HepG2 (cell line): ENCODE measurements around the gene THOP1. TPM values are rescaled to one million over a fixed set of nuclear protein-coding genes. Genes with fewer than 3 reads are reported as not detected.

Experiments used
- ADNP ChIP-seq: sonication (generic); formaldehyde crosslinking; IDR thresholded peaks from 2 replicates; pipeline ENCODE4 v1.4.0; 2020; ENCODE audit warnings: missing genetic modification reagents
- CAMTA2 ChIP-seq: sonication (generic); formaldehyde crosslinking; IDR thresholded peaks from 2 replicates; pipeline ENCODE4 v1.4.0; 2020; ENCODE audit warnings: mild to moderate bottlenecking, missing genetic modification reagents, borderline replicate concordance
- EP300 ChIP-seq, 3 experiments: sonication (generic) in 1 of 3; formaldehyde crosslinking in 1 of 3; IDR thresholded peaks; 2 replicates each; pipeline versions ENCODE4 v1.5.1 to v1.6.1; 2011 to 2020; ENCODE audit warnings: low read depth in 2 of 3, low read length in 2 of 3, borderline replicate concordance in 1 of 3, improper control_type of control experiment in 1 of 3, mild to moderate bottlenecking in 1 of 3, missing genetic modification reagents in 1 of 3, moderate library complexity in 1 of 3
- FLYWCH1 ChIP-seq: sonication (generic); formaldehyde crosslinking; IDR thresholded peaks from 2 replicates; pipeline ENCODE4 v1.8.1; 2023; ENCODE audit warnings: mild to moderate bottlenecking, missing genetic modification reagents
- GABPA ChIP-seq, 2 experiments: IDR thresholded peaks; 2 replicates each; pipeline ENCODE4 v1.6.1; 2011 to 2016; ENCODE audit warnings: low read depth in 2 of 2, low read length in 1 of 2, missing biosample characterization in 1 of 2, missing genetic modification characterization in 1 of 2
- GZF1 ChIP-seq: sonication (generic); formaldehyde crosslinking; IDR thresholded peaks from 2 replicates; pipeline ENCODE4 v1.5.1; 2020; ENCODE audit warnings: mild to moderate bottlenecking, missing genetic modification reagents
- KLF13 ChIP-seq: sonication (generic); formaldehyde crosslinking; IDR thresholded peaks from 2 replicates; pipeline ENCODE4 v1.4.0; 2020; ENCODE audit warnings: mild to moderate bottlenecking, missing genetic modification reagents
- NFE2 ChIP-seq: sonication (generic); formaldehyde crosslinking; IDR thresholded peaks from 2 replicates; pipeline ENCODE4 v1.4.0; 2020; ENCODE audit warnings: missing genetic modification reagents
- NFYB ChIP-seq: sonication (generic); formaldehyde crosslinking; IDR thresholded peaks from 2 replicates; pipeline ENCODE4 v1.4.0; 2020; ENCODE audit warnings: missing genetic modification reagents
- PRPF4 ChIP-seq: fragments of 200-400 bp; formaldehyde crosslinking; IDR thresholded peaks from 2 replicates; pipeline ENCODE4 v1.6.1; 2016; ENCODE audit warnings: low read length, low read depth; ENCODE audit not compliant: poor library complexity, severe bottlenecking
- SNRNP70 ChIP-seq: fragments of 200-400 bp; formaldehyde crosslinking; IDR thresholded peaks from 2 replicates; pipeline ENCODE4 v1.6.1; 2017; ENCODE audit warnings: mild to moderate bottlenecking, low read depth, low read length, moderate library complexity
- SP5 ChIP-seq: IDR thresholded peaks from 2 replicates; pipeline ENCODE4 v1.6.1; 2016; ENCODE audit warnings: low read depth, borderline replicate concordance
- ZBTB38 ChIP-seq: sonication (generic); formaldehyde crosslinking; IDR thresholded peaks from 2 replicates; pipeline ENCODE4 v1.5.1; 2020; ENCODE audit warnings: mild to moderate bottlenecking, missing genetic modification reagents
- ZNF251 ChIP-seq: sonication (generic); formaldehyde crosslinking; IDR thresholded peaks from 2 replicates; pipeline ENCODE4 v1.9.0; 2021; ENCODE audit warnings: mild to moderate bottlenecking, missing genetic modification reagents
- ZNF883 ChIP-seq: sonication (generic); formaldehyde crosslinking; IDR thresholded peaks from 2 replicates; pipeline ENCODE4 v1.5.1; 2020; ENCODE audit warnings: mild to moderate bottlenecking, missing genetic modification reagents; ENCODE audit errors: not compliant biosample characterization
- polyA plus RNA-seq, 8 experiments: library from polyadenylated mRNA; depleted of rRNA in 3 of 8; stranded (reverse) in 7 of 8; unstranded in 1 of 8; fragments of >200 nt; fragmentation: Illumina TruSeq in 4 of 8; extraction: Trizol in 4 of 8; gene quantifications; 2 replicates each; pipeline versions ENCODE4 v1.2.1 to v1.2.3, GENCODE V29; 2011 to 2016; ENCODE audit warnings: low read depth in 4 of 8, missing spikeins in 1 of 8, mixed read lengths in 1 of 8; ENCODE audit not compliant: insufficient read depth in 1 of 8
- total RNA-seq, 5 experiments: library from RNA; depleted of rRNA; stranded (reverse); fragments of >200 nt; fragmentation: Illumina TruSeq; extraction: Trizol; gene quantifications; 2 replicates each; pipeline ENCODE4 v1.2.3, GENCODE V29; 2016; ENCODE audit warnings: low read depth in 1 of 5
- TF ChIP-seq, protein P1 (sequence below): sonication (generic); formaldehyde crosslinking; IDR thresholded peaks from 2 replicates; pipeline ENCODE4 v1.9.0; 2021; ENCODE audit warnings: missing genetic modification reagents, borderline replicate concordance
- TF ChIP-seq, protein P2 (sequence below): sonication (generic); formaldehyde crosslinking; IDR thresholded peaks from 2 replicates; pipeline ENCODE4 v1.8.0; 2022; ENCODE audit warnings: mild to moderate bottlenecking, missing genetic modification reagents, moderate library complexity
- TF ChIP-seq, protein P3 (sequence below): sonication (generic); formaldehyde crosslinking; IDR thresholded peaks from 2 replicates; pipeline ENCODE4 v1.5.0; 2020; ENCODE audit warnings: missing genetic modification reagents
- TF ChIP-seq, protein P4 (sequence below): sonication (generic); formaldehyde crosslinking; IDR thresholded peaks from 2 replicates; pipeline ENCODE4 v1.5.0; 2020; ENCODE audit warnings: missing genetic modification reagents

THOP1 gene
- total and polyA plus RNA-seq, 2 of the 13 experiments (the other 11 are each of a cell fraction or from before 2014, with no cell fraction given) = 74.4 to 116 TPM

DNA sequence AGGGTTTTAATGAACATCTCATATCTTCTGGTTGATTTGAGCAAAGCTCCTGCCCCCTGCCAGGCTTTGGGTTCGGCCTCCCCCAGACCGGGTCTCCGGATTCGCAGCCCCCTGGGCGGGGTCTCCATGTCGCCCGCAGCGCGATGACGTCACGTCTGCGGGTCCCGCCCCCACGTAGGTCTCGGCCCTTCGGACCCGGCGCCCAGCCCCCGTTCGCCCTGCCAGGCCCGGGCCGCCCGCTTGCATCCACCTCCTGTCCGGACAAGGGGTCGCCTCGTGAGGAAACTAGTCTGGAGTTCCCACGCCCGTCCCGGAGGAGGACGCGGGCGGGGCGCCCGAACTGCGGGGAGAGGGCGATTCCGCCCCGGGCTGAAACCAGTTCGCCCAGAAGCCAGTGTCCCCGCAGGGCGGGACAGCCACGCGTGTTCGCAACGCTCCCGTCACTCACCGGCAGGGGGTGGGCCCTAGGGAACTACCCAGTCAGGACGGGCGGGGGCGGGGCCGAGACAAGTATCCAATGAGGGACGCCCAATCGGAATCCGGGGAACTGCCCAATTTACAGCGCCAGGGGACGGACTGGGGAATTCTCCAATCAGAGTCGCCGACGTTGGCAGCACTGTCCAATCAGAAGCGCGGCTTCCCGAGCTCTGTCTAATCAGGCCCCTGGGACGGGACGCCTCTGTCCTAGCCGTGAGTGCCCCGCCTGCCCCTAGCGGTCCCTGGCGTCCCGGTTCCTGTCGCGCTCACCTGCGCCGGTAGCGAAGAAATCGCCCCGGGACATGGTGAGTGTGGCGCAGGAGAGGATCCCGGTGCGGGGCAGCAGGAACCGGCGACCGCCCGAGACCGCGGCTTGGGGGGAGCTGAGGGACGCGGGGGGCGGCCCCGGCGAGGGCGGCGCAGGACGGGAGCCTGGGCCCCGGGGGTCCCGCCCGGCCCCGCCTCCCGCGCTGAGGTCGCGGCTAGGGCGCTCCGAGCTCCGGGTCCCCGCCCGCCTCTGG, 55.8 kb downstream of the THOP1 start, which contains the start of gene ZNF555 (continued):
- TF ChIP-seq KLF13 (no peak), NFE2 (no peak), ZNF883 (CRISPR knock-in tag) (peak; percentile 92), PRPF4 (no peak), ZBTB38 (CRISPR knock-in tag) (peak; percentile 11), ADNP (0 out of 2 replicates have a peak, but pooled peaks have one; percentile 37), GZF1 (peak; percentile 83; the same call in 1 of the 2 replicates), FLYWCH1 (CRISPR knock-in tag) (no peak), ZNF251 (no peak), GABPA (IDR thresholded peaks at IDR 0.05; ENCODE audit: low read depth, low read length) (no peak), GABPA (CRISPR knock-in tag; IDR thresholded peaks at IDR 0.05; ENCODE audit: low read depth) (peak; percentile 41; the same call in 1 of the 2 replicates), SNRNP70 (no peak), SP5 (CRISPR knock-in tag) (0 out of 2 replicates have a peak, but pooled peaks have one; percentile 25), NFYB (peak; percentile 95), CAMTA2 (0 out of 2 replicates have a peak, but pooled peaks have one; percentile 51), EP300 (IDR thresholded peaks at IDR 0.05; ENCODE audit: low read depth in 2 of 2, low read length in 2 of 2) (no peak), EP300 (CRISPR knock-in tag; IDR thresholded peaks at IDR 0.05; ENCODE audit: borderline replicate concordance) (0 out of 2 replicates have a peak, but pooled peaks have one; percentile 16)
- TF ChIP-seq, protein P1, sequence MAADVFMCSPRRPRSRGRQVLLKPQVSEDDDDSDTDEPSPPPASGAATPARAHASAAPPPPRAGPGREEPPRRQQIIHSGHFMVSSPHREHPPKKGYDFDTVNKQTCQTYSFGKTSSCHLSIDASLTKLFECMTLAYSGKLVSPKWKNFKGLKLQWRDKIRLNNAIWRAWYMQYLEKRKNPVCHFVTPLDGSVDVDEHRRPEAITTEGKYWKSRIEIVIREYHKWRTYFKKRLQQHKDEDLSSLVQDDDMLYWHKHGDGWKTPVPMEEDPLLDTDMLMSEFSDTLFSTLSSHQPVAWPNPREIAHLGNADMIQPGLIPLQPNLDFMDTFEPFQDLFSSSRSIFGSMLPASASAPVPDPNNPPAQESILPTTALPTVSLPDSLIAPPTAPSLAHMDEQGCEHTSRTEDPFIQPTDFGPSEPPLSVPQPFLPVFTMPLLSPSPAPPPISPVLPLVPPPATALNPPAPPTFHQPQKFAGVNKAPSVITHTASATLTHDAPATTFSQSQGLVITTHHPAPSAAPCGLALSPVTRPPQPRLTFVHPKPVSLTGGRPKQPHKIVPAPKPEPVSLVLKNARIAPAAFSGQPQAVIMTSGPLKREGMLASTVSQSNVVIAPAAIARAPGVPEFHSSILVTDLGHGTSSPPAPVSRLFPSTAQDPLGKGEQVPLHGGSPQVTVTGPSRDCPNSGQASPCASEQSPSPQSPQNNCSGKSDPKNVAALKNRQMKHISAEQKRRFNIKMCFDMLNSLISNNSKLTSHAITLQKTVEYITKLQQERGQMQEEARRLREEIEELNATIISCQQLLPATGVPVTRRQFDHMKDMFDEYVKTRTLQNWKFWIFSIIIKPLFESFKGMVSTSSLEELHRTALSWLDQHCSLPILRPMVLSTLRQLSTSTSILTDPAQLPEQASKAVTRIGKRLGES (CRISPR knock-in tag) = no peak
- TF ChIP-seq, protein P2, sequence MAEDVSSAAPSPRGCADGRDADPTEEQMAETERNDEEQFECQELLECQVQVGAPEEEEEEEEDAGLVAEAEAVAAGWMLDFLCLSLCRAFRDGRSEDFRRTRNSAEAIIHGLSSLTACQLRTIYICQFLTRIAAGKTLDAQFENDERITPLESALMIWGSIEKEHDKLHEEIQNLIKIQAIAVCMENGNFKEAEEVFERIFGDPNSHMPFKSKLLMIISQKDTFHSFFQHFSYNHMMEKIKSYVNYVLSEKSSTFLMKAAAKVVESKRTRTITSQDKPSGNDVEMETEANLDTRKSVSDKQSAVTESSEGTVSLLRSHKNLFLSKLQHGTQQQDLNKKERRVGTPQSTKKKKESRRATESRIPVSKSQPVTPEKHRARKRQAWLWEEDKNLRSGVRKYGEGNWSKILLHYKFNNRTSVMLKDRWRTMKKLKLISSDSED (CRISPR knock-in tag) = 0 out of 2 replicates have a peak, but pooled peaks have one; percentile 44
- TF ChIP-seq, protein P3, sequence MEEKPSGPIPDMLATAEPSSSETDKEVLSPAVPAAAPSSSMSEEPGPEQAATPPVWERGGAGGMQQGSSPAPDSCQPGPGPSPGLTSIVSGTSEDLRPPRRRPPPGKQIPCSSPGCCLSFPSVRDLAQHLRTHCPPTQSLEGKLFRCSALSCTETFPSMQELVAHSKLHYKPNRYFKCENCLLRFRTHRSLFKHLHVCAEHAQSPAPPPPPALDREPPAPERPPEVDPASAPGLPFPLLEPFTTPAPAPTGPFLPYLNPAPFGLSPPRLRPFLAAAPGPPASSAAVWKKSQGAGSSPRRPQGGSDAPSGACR = peak; percentile 97
- TF ChIP-seq, protein P4, sequence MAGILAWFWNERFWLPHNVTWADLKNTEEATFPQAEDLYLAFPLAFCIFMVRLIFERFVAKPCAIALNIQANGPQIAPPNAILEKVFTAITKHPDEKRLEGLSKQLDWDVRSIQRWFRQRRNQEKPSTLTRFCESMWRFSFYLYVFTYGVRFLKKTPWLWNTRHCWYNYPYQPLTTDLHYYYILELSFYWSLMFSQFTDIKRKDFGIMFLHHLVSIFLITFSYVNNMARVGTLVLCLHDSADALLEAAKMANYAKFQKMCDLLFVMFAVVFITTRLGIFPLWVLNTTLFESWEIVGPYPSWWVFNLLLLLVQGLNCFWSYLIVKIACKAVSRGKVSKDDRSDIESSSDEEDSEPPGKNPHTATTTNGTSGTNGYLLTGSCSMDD (CRISPR knock-in tag) = no peak
